ENCODE results near the gene ANKRD9.
"Not testable (repeated sequence)": the region's sequence is repeated elsewhere in the genome, so short reads cannot be mapped to it uniquely, and the experiment has no call there.

The ANKRD9 gene

GRCh38 chr14:102544747-102545460 lies 35.3 kb upstream of the ANKRD9 start:
- no peak overlapping the region for H4K91ac ChIP-seq (ENCODE audit: low read depth, low read length, poor library complexity)
- peaks cover 6 to 13% of the 10 kb centered on the region in 2 donors for H3K4me1 ChIP-seq (ENCODE audit: control insufficient read depth in 2 of 2, insufficient read depth in 1 of 2, low read depth in 1 of 2, low read length in 2 of 2)
- H3K27me3 ChIP-seq (ENCODE audit: control insufficient read depth in 3 of 3, insufficient read depth in 3 of 3, low read depth in 1 of 3, low read length in 3 of 3) = peaks cover 8 to 36% (median 23%) of the 10 kb centered on the region in 3 experiments
- no peak overlapping the region for H2BK12ac ChIP-seq (ENCODE audit: low read length)
- no peak overlapping the region for H3K27ac ChIP-seq (replicated peaks; ENCODE audit: low read length)
- peak overlapping the region; percentile 89 for H2BK120ac ChIP-seq (ENCODE audit: low read depth, low read length)
- H3K9me3 ChIP-seq (replicated peaks in 1 of 2; ENCODE audit: control insufficient read depth in 2 of 2, insufficient read depth in 1 of 2, low read depth in 1 of 2, low read length in 2 of 2) = no peaks in the 10 kb centered on the region
- no peaks in the 10 kb centered on the region for H3K36me3 ChIP-seq (replicated peaks in 1 of 2; ENCODE audit: control insufficient read depth in 2 of 2, insufficient read depth in 2 of 2, low read length in 2 of 2)
- no peaks in the 10 kb centered on the region for H3K79me1 ChIP-seq (ENCODE audit: low read depth, low read length)
- no peak overlapping the region for H4K8ac ChIP-seq (ENCODE audit: low read depth, low read length)
- peak overlapping the region; percentile 91 for H2AFZ ChIP-seq (ENCODE audit: low read length)
- no peak overlapping the region for H3K4ac ChIP-seq (ENCODE audit: low read length)
- no peak for DNase-seq (ENCODE audit: low spot score)
- H2BK15ac ChIP-seq (ENCODE audit: low read length) = peak overlapping the region; percentile 91
- peak overlapping the region; percentile 57 for H3K23ac ChIP-seq (ENCODE audit: low read depth, low read length, poor library complexity)
- peak overlapping the region; percentile 63 for H3K9ac ChIP-seq (ENCODE audit: low read depth, low read length, poor library complexity)
- H3K4me2 ChIP-seq (ENCODE audit: insufficient read depth, low read length, poor library complexity, severe bottlenecking) = peak overlapping the region; percentile 45
- peak overlapping the region; percentile 21 for H3K14ac ChIP-seq (ENCODE audit: low read length)
- H2AK5ac ChIP-seq (ENCODE audit: low read depth, low read length) = peak overlapping the region; percentile 84
- H2BK5ac ChIP-seq (ENCODE audit: low read length) = peak overlapping the region; percentile 33
- no CpG with 5 or more reads among the region's 66 CpGs for WGBS, 2 donors (ENCODE audit: extremely low coverage in 2 of 2, insufficient read length in 2 of 2, insufficient replicate concordance in 1 of 2)
- H3K18ac ChIP-seq (ENCODE audit: low read length) = peak overlapping the region; percentile 93
- peak overlapping the region in 1 of 2 donors; percentile 48 for H3K4me3 ChIP-seq (ENCODE audit: low read length in 2 of 2)

GRCh38 chr14:102544046-102544746 lies 34.6 kb upstream of the ANKRD9 start:
- Histone ChIP-seq H2AK5ac (ENCODE audit: low read depth, low read length) (peak overlapping the region; percentile 84), H3K27ac (replicated peaks; ENCODE audit: low read length) (no peak overlapping the region)

GRCh38 chr14:102541771-102542170 lies 32.2 kb upstream of the ANKRD9 start:
- Histone ChIP-seq H2AK5ac (ENCODE audit: low read depth, low read length) (no peak overlapping the region), H3K27ac (replicated peaks; ENCODE audit: low read length) (no peak overlapping the region), H3K9ac (ENCODE audit: low read depth, low read length, poor library complexity) (no peak overlapping the region), H3K14ac (ENCODE audit: low read length) (no peak overlapping the region), H2BK15ac (ENCODE audit: low read length) (no peak overlapping the region), H2BK12ac (ENCODE audit: low read length) (no peak overlapping the region), H4K8ac (ENCODE audit: low read depth, low read length) (no peak overlapping the region), H3K36me3 (replicated peaks in 1 of 2; ENCODE audit: control insufficient read depth in 2 of 2, insufficient read depth in 2 of 2, low read length in 2 of 2) (no peaks in the 10 kb centered on the region), H2BK5ac (ENCODE audit: low read length) (no peak overlapping the region), H3K9me3 (replicated peaks in 1 of 2; ENCODE audit: control insufficient read depth in 2 of 2, insufficient read depth in 1 of 2, low read depth in 1 of 2, low read length in 2 of 2) (no peaks in the 10 kb centered on the region), H3K18ac (ENCODE audit: low read length) (no peak overlapping the region), H3K23ac (ENCODE audit: low read depth, low read length, poor library complexity) (no peak overlapping the region), H4K91ac (ENCODE audit: low read depth, low read length, poor library complexity) (no peak overlapping the region), H3K79me1 (ENCODE audit: low read depth, low read length) (no peaks in the 10 kb centered on the region), H3K4ac (ENCODE audit: low read length) (no peak overlapping the region), H3K4me1 (ENCODE audit: control insufficient read depth in 2 of 2, insufficient read depth in 1 of 2, low read depth in 1 of 2, low read length in 2 of 2) (peaks cover 6 to 14% of the 10 kb centered on the region in 2 donors), H3K27me3 (ENCODE audit: control insufficient read depth in 3 of 3, insufficient read depth in 3 of 3, low read depth in 1 of 3, low read length in 3 of 3) (peaks cover 8 to 34% (median 23%) of the 10 kb centered on the region in 3 experiments), H2AFZ (ENCODE audit: low read length) (no peak overlapping the region), H2BK120ac (ENCODE audit: low read depth, low read length) (no peak overlapping the region), H3K4me2 (ENCODE audit: insufficient read depth, low read length, poor library complexity, severe bottlenecking) (no peak overlapping the region), H3K4me3 (ENCODE audit: low read length in 2 of 2) (no peak overlapping the region)
- DNase-seq (ENCODE audit: low spot score) = no peak
- WGBS, 2 donors (ENCODE audit: extremely low coverage in 2 of 2, insufficient read length in 2 of 2, insufficient replicate concordance in 1 of 2) = no CpG with 5 or more reads among the region's 10 CpGs

More at GRCh38 chr14:102544046-102544746, 34.6 kb upstream of the ANKRD9 start:
- H2BK12ac ChIP-seq (ENCODE audit: low read length) = no peak overlapping the region
- no peaks in the 10 kb centered on the region for H3K79me1 ChIP-seq (ENCODE audit: low read depth, low read length)
- H2BK15ac ChIP-seq (ENCODE audit: low read length) = peak overlapping the region; percentile 96
- H3K14ac ChIP-seq (ENCODE audit: low read length) = peak overlapping the region; percentile 21
- no peaks in the 10 kb centered on the region for H3K36me3 ChIP-seq (replicated peaks in 1 of 2; ENCODE audit: control insufficient read depth in 2 of 2, insufficient read depth in 2 of 2, low read length in 2 of 2)
- peak overlapping the region; percentile 45 for H3K4me2 ChIP-seq (ENCODE audit: insufficient read depth, low read length, poor library complexity, severe bottlenecking)
- no peak overlapping the region for H3K23ac ChIP-seq (ENCODE audit: low read depth, low read length, poor library complexity)
- no peak overlapping the region for H3K4me3 ChIP-seq (ENCODE audit: low read length in 2 of 2)
- peak overlapping the region; percentile 67 for H2BK120ac ChIP-seq (ENCODE audit: low read depth, low read length)
- H3K9ac ChIP-seq (ENCODE audit: low read depth, low read length, poor library complexity) = no peak overlapping the region
- H3K9me3 ChIP-seq (replicated peaks in 1 of 2; ENCODE audit: control insufficient read depth in 2 of 2, insufficient read depth in 1 of 2, low read depth in 1 of 2, low read length in 2 of 2) = no peaks in the 10 kb centered on the region
- peaks cover 8 to 36% (median 23%) of the 10 kb centered on the region in 3 experiments for H3K27me3 ChIP-seq (ENCODE audit: control insufficient read depth in 3 of 3, insufficient read depth in 3 of 3, low read depth in 1 of 3, low read length in 3 of 3)
- no peak overlapping the region for H4K91ac ChIP-seq (ENCODE audit: low read depth, low read length, poor library complexity)
- WGBS, 2 donors (ENCODE audit: extremely low coverage in 2 of 2, insufficient read length in 2 of 2, insufficient replicate concordance in 1 of 2) = no CpG with 5 or more reads among the region's 43 CpGs
- no peak overlapping the region for H3K4ac ChIP-seq (ENCODE audit: low read length)
- peaks cover 6 to 14% of the 10 kb centered on the region in 2 donors for H3K4me1 ChIP-seq (ENCODE audit: control insufficient read depth in 2 of 2, insufficient read depth in 1 of 2, low read depth in 1 of 2, low read length in 2 of 2)
- no peak for DNase-seq (ENCODE audit: low spot score)
- peak overlapping the region; percentile 93 for H3K18ac ChIP-seq (ENCODE audit: low read length)
- peak overlapping the region; percentile 62 for H2AFZ ChIP-seq (ENCODE audit: low read length)
- H2BK5ac ChIP-seq (ENCODE audit: low read length) = no peak overlapping the region
- peak overlapping the region; percentile 92 for H4K8ac ChIP-seq (ENCODE audit: low read depth, low read length)

- not testable (repeated sequence) for H2BK5ac ChIP-seq (ENCODE audit: low read length); H4K91ac ChIP-seq (ENCODE audit: low read depth, low read length, poor library complexity); H3K79me1 ChIP-seq (ENCODE audit: low read depth, low read length); H3K9ac ChIP-seq (ENCODE audit: low read depth, low read length, poor library complexity); H3K4ac ChIP-seq (ENCODE audit: low read length); H3K4me2 ChIP-seq (ENCODE audit: insufficient read depth, low read length, poor library complexity, severe bottlenecking); H3K4me3 ChIP-seq (ENCODE audit: low read length in 2 of 2); H3K27ac ChIP-seq (replicated peaks; ENCODE audit: low read length); H3K23ac ChIP-seq (ENCODE audit: low read depth, low read length, poor library complexity); H3K36me3 ChIP-seq (replicated peaks in 1 of 2; ENCODE audit: control insufficient read depth in 2 of 2, insufficient read depth in 2 of 2, low read length in 2 of 2); H3K9me3 ChIP-seq (replicated peaks in 1 of 2; ENCODE audit: control insufficient read depth in 2 of 2, insufficient read depth in 1 of 2, low read depth in 1 of 2, low read length in 2 of 2); DNase-seq (ENCODE audit: low spot score); H3K14ac ChIP-seq (ENCODE audit: low read length)
- Histone ChIP-seq H2BK12ac (ENCODE audit: low read length) (peak overlapping the region; percentile 63), H2AK5ac (ENCODE audit: low read depth, low read length) (peak overlapping the region; percentile 28), H2AFZ (ENCODE audit: low read length) (peak overlapping the region; percentile 79), H3K4me1 (ENCODE audit: control insufficient read depth in 2 of 2, insufficient read depth in 1 of 2, low read depth in 1 of 2, low read length in 2 of 2) (peaks cover 6 to 14% of the 10 kb centered on the region in 2 donors), H3K27me3 (ENCODE audit: control insufficient read depth in 3 of 3, insufficient read depth in 3 of 3, low read depth in 1 of 3, low read length in 3 of 3) (peaks cover 8 to 32% (median 22%) of the 10 kb centered on the region in 3 experiments), H2BK15ac (ENCODE audit: low read length) (peak overlapping the region; percentile 96), H2BK120ac (ENCODE audit: low read depth, low read length) (peak overlapping the region; percentile 35), H3K18ac (ENCODE audit: low read length) (peak overlapping the region; percentile 74), H4K8ac (ENCODE audit: low read depth, low read length) (peak overlapping the region; percentile 43)
- WGBS, 2 donors (ENCODE audit: extremely low coverage in 2 of 2, insufficient read length in 2 of 2, insufficient replicate concordance in 1 of 2) = no CpG with 5 or more reads among the region's 14 CpGs
These were observed 31.5 kb upstream of the ANKRD9 start for GRCh38 chr14:102541029-102541491.
